GM13976 (cell line): Measurements from ENCODE around the gene SPTBN5.

Source experiments
- DNase-seq: peaks from one replicate; pipeline ENCODE4 v3.0.0; 2012; ENCODE audit warnings: low spot score
- in situ Hi-C: fragments of 300-500 bp; cut with MboI; formaldehyde crosslinking; loops from one replicate; pipeline ENCODE4 v1.12.0; 2022; ENCODE audit warnings: low sequenced_read_pairs, mixed read lengths, inconsistent platforms; ENCODE audit not compliant: unreplicated experiment
- TF ChIP-seq, protein P1 (sequence below): IDR thresholded peaks from 2 replicates; pipeline ENCODE4 v1.5.1; 2012; ENCODE audit warnings: borderline replicate concordance, mild to moderate bottlenecking; ENCODE audit not compliant: insufficient read depth; ENCODE audit errors: extremely low read depth, missing control alignments, control extremely low read depth

The SPTBN5 gene

DNA sequence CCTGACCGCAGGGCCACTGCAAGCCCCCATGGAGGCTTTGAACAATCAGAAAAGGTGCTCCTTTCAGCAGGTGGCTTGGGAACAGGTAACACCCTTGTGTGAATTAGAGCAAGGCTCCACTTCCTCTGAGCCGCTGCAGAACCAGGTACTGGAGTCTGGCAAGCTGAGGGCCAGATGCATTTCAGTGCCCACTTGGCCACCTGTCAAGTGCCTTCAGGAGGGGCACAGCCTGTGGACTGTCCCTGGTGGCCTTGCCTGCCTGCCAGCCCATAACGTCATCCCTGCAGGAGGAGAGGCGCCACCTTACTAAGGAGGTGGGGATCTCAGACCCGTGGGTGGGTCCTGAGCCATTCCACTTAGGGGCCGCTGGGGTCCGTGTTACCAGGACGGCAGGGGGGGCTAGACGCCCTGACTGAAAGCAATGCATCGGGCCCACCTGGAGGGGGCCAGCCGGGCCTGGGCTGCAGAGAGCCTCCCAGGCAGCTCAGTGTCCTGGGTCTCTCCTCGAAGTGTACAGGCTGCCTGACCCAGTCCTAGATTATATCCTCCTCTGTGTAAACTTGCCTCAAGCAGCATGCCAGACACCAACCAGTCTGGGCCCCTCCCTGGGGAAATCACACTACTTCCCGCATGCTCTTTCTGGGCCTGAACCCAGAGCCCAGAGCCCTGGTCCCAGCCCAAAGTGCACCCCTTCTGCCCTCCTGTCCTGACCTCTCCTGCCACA is 16.1 kb downstream of the SPTBN5 start:
- in situ Hi-C loops = no loop called here
- DNase-seq = no peak
- TF ChIP-seq, protein P1, sequence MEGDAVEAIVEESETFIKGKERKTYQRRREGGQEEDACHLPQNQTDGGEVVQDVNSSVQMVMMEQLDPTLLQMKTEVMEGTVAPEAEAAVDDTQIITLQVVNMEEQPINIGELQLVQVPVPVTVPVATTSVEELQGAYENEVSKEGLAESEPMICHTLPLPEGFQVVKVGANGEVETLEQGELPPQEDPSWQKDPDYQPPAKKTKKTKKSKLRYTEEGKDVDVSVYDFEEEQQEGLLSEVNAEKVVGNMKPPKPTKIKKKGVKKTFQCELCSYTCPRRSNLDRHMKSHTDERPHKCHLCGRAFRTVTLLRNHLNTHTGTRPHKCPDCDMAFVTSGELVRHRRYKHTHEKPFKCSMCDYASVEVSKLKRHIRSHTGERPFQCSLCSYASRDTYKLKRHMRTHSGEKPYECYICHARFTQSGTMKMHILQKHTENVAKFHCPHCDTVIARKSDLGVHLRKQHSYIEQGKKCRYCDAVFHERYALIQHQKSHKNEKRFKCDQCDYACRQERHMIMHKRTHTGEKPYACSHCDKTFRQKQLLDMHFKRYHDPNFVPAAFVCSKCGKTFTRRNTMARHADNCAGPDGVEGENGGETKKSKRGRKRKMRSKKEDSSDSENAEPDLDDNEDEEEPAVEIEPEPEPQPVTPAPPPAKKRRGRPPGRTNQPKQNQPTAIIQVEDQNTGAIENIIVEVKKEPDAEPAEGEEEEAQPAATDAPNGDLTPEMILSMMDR = no peak

GRCh38 chr15:41876689-41877088 is 17.2 kb downstream of the SPTBN5 start:
- TF ChIP-seq, protein P1 = no peak
- no peak for DNase-seq
- in situ Hi-C loops = no loop called here

- no peak for DNase-seq
- TF ChIP-seq, protein P1 = no peak
- in situ Hi-C loops = no loop called here
These were observed 17.8 kb downstream of the SPTBN5 start for GRCh38 chr15:41876007-41876406.

DNA sequence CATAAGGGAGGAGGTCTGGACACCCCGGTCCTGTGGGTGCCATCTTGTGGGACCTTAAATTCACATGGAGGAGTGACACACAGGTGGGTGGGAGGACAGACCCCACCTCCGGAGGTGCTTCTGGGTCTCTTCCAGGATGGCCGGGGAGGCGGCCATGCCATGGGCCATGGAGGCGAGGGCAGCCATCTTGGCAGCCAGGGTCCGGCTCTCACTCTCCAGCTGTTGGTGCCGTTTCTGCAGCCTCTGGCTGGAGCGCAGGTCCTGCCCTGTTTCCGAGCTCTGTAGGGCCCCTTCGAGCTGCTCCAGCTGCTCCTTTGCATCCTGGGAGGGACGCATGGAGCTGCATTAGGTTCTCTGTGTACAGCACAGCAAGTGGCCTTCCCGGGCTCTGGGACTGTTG is 19.1 kb downstream of the SPTBN5 start:
- TF ChIP-seq, protein P1 = no peak
- in situ Hi-C loops = no loop called here
- DNase-seq = no peak

DNA sequence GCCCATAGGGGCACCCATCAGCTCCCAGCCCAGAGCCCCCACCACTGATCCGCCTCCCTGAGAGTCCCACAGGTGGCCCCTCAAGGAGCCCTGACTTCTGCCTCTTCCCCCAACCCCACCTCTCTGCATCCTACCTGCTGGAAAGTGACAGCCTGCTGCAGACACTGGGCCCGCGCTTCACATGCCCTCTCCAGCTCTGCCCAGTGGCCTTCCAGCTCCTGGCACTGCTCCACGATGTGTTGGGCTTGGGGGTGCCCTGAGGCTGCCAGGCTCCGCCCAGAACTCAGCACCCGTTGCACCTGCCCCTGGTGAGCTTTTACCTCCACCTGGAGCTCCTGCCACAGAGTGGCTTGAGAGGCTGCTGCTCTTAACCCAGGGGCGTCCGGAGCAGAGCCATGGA is 20.1 kb downstream of the SPTBN5 start:
- in situ Hi-C loops = no loop called here
- TF ChIP-seq, protein P1 = no peak
- DNase-seq = no peak

GRCh38 chr15:41872166-41872747 is 21.6 kb downstream of the SPTBN5 start:
- DNase-seq = no peak
- in situ Hi-C loops = no loop called here
- TF ChIP-seq, protein P1 = no peak
